PC-9 (cell line): ENCODE data around the gene SNCAIP. TPM values are rescaled to one million over a fixed set of nuclear protein-coding genes. Genes with fewer than 3 reads are reported as not detected.

Experiments
- BruUV-seq: library from RNA; stranded (reverse); fragments of 400-500 nt; replicated peaks from 2 replicates; lab custom pipeline; 2021; lab: Mats Ljungman, UMichigan
- CTCF ChIA-PET: fragments of 300-600 bp; sonication (Branson Sonifier 250); formaldehyde crosslinking; loops from one replicate; lab custom pipeline; 2022; ENCODE audit warnings: antibody characterized with exemption; lab: Charles Lee
- POLR2A ChIA-PET: fragments of 300-600 bp; sonication (Branson Sonifier 250); formaldehyde crosslinking; loops from one replicate; lab custom pipeline; 2022; ENCODE audit warnings: antibody characterized with exemption; ENCODE audit not compliant: unreplicated experiment; lab: Charles Lee
- DNase-seq, 2 experiments: peaks; one replicate each; pipeline versions ENCODE4 v3.0.0 to v3.0.0-alpha.2; 2015 to 2022; ENCODE audit warnings: mixed read lengths in 1 of 2
- H2AFZ ChIP-seq: fragments of 200-600 bp; sonication (generic); 2 replicates; pipeline ENCODE4 v1.8.1; 2017; ENCODE audit warnings: antibody characterized with exemption
- H3F3A ChIP-seq: fragments of 200-600 bp; sonication (generic); 2 replicates; pipeline ENCODE4 v1.8.1; 2017; ENCODE audit warnings: antibody characterized with exemption, mild to moderate bottlenecking, low read depth; ENCODE audit not compliant: insufficient read depth
- H3K27ac ChIP-seq: fragments of 200-600 bp; sonication (generic); 2 replicates; pipeline ENCODE4 v1.6.1; 2016; ENCODE audit warnings: mixed run types
- H3K27me3 ChIP-seq: fragments of 200-600 bp; sonication (generic); 2 replicates; pipeline ENCODE4 v1.6.1; 2016; ENCODE audit warnings: low read depth, mixed run types; ENCODE audit not compliant: insufficient read depth
- H3K36me3 ChIP-seq: fragments of 200-600 bp; sonication (generic); 2 replicates; pipeline ENCODE4 v1.6.1; 2016; ENCODE audit warnings: low read depth, mixed run types
- H3K4me1 ChIP-seq: fragments of 200-600 bp; sonication (generic); replicated peaks from 2 replicates; pipeline ENCODE4 v1.6.1; 2016; ENCODE audit warnings: mixed run types; ENCODE audit not compliant: insufficient read depth
- H3K4me2 ChIP-seq: fragments of 200-600 bp; sonication (generic); 2 replicates; pipeline ENCODE4 v1.6.1; 2017; ENCODE audit warnings: mixed run types
- H3K4me3 ChIP-seq: fragments of 200-600 bp; sonication (generic); 2 replicates; pipeline ENCODE4 v1.6.1; 2016; ENCODE audit warnings: mixed run types
- H3K79me2 ChIP-seq: fragments of 200-600 bp; sonication (generic); 2 replicates; pipeline ENCODE4 v1.6.1; 2017; ENCODE audit warnings: low read depth, mixed run types
- H3K9me2 ChIP-seq: fragments of 200-600 bp; sonication (generic); 2 replicates; pipeline ENCODE4 v1.8.1; 2017; ENCODE audit warnings: mild to moderate bottlenecking; ENCODE audit not compliant: insufficient read depth
- H3K9me3 ChIP-seq: fragments of 200-600 bp; sonication (generic); 2 replicates; pipeline ENCODE4 v1.8.1; 2016; ENCODE audit warnings: low read depth; ENCODE audit not compliant: insufficient read depth
- H4K20me1 ChIP-seq: fragments of 200-600 bp; sonication (generic); 2 replicates; pipeline ENCODE4 v1.8.1; 2017; ENCODE audit not compliant: insufficient read depth
- CTCF ChIP-seq: fragments of 200-600 bp; sonication (generic); conservative IDR thresholded peaks from 2 replicates; pipeline ENCODE4 v1.6.1; 2017; ENCODE audit warnings: mixed run types, antibody characterized with exemption, mild to moderate bottlenecking, moderate library complexity
- EZH2 ChIP-seq: fragments of 200-600 bp; sonication (generic); IDR thresholded peaks from 2 replicates; pipeline ENCODE4 v1.8.0; 2017; ENCODE audit warnings: antibody characterized with exemption, low read depth
- intact Hi-C: fragments of 100-400 bp; cut with micrococcal nuclease; formaldehyde crosslinking; loops from one replicate; pipeline ENCODE4 v1.10.0; 2022; ENCODE audit not compliant: unreplicated experiment
- total RNA-seq: library from RNA; stranded (reverse); gene quantifications from 2 replicates; pipeline ENCODE4 v1.2.3, GENCODE V29; 2021

SNCAIP gene
- total RNA-seq, 1 experiment from 2014 or later: not detected

- POLR2A ChIA-PET: no interaction called here
- Histone ChIP-seq H3K36me3 (no peaks in the 10 kb centered on the region), H3K9me2 (no peaks in the 10 kb centered on the region; the same call in 1 of the 2 replicates), H2AFZ (no peak overlapping the region), H3K9me3 (no peaks in the 10 kb centered on the region), H3F3A (no peaks in the 10 kb centered on the region), H4K20me1 (peaks cover 4% of the 10 kb centered on the region; the same call in 1 of the 2 replicates), H3K4me2 (no peak overlapping the region), H3K4me1 (no peaks in the 10 kb centered on the region), H3K79me2 (no peaks in the 10 kb centered on the region), H3K4me3 (no peak overlapping the region), H3K27ac (no peak overlapping the region), H3K27me3 (no peaks in the 10 kb centered on the region)
- CTCF ChIA-PET: no interaction called here
- BruUV-seq: no TSS peak
- no peak for DNase-seq
- intact Hi-C loops: no loop called here
- TF ChIP-seq CTCF: no peak
- TF ChIP-seq EZH2: no peak
Observed at GRCh38 chr5:122321921-122322320, 9.9 kb downstream of the SNCAIP start.

- ChIA-PET POLR2A (no interaction called here), CTCF (no interaction called here)
- Histone ChIP-seq H3F3A (no peaks in the 10 kb centered on the region), H2AFZ (no peak overlapping the region), H3K4me3 (no peak overlapping the region), H3K27ac (no peak overlapping the region), H3K9me3 (no peaks in the 10 kb centered on the region), H3K79me2 (no peaks in the 10 kb centered on the region), H3K4me1 (no peaks in the 10 kb centered on the region), H3K9me2 (no peaks in the 10 kb centered on the region; the same call in 1 of the 2 replicates), H3K27me3 (no peaks in the 10 kb centered on the region), H3K4me2 (no peak overlapping the region), H3K36me3 (no peaks in the 10 kb centered on the region), H4K20me1 (peaks cover 4% of the 10 kb centered on the region; the same call in 1 of the 2 replicates)
- intact Hi-C loops: no loop called here
- no peak for DNase-seq
- no TSS peak for BruUV-seq
- TF ChIP-seq CTCF (no peak), EZH2 (no peak)
Observed at GRCh38 chr5:122322801-122323548, 10.9 kb downstream of the SNCAIP start.

- no peaks in the 10 kb centered on the region for H3K27me3 ChIP-seq
- no peaks in the 10 kb centered on the region for H3K4me1 ChIP-seq
- no peaks in the 10 kb centered on the region for H3K79me2 ChIP-seq
- no peaks in the 10 kb centered on the region for H3K36me3 ChIP-seq
- no peaks in the 10 kb centered on the region; the same call in 1 of the 2 replicates for H3K9me2 ChIP-seq
- no peak overlapping the region for H2AFZ ChIP-seq
- no TSS peak for BruUV-seq
- ChIA-PET POLR2A (no interaction called here), CTCF (no interaction called here)
- H3K27ac ChIP-seq: no peak overlapping the region
- intact Hi-C loops: no loop called here
- no peak for TF ChIP-seq CTCF
- no peak for TF ChIP-seq EZH2
- H3F3A ChIP-seq: no peaks in the 10 kb centered on the region
- peaks cover 4% of the 10 kb centered on the region; the same call in 1 of the 2 replicates for H4K20me1 ChIP-seq
- no peak overlapping the region for H3K4me3 ChIP-seq
- no peaks in the 10 kb centered on the region for H3K9me3 ChIP-seq
- no peak for DNase-seq
- H3K4me2 ChIP-seq: no peak overlapping the region
Observed at GRCh38 chr5:122323738-122324137, 11.7 kb downstream of the SNCAIP start.
